OCI-LY1 (cell line): ENCODE results near the gene CHCHD6.

ENCODE experiments used
- EZH2 ChIP-seq: fragments of 200-600 bp; sonication (generic), shearing (Covaris generic); IDR thresholded peaks from 2 replicates; pipeline ENCODE4 v1.8.0; 2017; ENCODE audit warnings: borderline replicate concordance, mixed run types, mild to moderate bottlenecking, antibody characterized with exemption, low read length, moderate library complexity, mixed read lengths
- TF ChIP-seq, protein P1 (sequence below): fragments of 200-600 bp; sonication (generic), shearing (Covaris generic); IDR thresholded peaks from 2 replicates; pipeline ENCODE4 v1.5.1; 2017; ENCODE audit warnings: mild to moderate bottlenecking, antibody characterized with exemption, low read length, moderate library complexity, mixed read lengths

DNA sequence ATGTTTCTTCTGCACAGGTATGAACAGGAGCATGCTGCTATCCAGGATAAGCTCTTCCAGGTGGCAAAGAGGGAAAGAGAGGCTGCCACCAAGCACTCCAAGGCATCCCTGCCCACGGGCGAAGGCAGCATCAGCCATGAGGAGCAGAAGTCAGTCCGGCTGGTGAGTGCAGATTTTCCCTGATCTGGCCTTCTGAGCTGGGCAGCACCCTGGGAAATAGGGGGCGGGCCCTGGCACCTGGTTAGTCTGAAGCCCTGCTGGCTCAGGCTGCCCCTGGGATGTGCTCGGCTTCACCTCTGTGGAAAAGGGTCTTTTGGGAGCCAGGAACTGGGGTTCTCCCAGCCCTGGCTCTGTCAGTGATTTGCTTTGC lies 29.0 kb downstream of the CHCHD6 start:
- TF ChIP-seq, protein P1, sequence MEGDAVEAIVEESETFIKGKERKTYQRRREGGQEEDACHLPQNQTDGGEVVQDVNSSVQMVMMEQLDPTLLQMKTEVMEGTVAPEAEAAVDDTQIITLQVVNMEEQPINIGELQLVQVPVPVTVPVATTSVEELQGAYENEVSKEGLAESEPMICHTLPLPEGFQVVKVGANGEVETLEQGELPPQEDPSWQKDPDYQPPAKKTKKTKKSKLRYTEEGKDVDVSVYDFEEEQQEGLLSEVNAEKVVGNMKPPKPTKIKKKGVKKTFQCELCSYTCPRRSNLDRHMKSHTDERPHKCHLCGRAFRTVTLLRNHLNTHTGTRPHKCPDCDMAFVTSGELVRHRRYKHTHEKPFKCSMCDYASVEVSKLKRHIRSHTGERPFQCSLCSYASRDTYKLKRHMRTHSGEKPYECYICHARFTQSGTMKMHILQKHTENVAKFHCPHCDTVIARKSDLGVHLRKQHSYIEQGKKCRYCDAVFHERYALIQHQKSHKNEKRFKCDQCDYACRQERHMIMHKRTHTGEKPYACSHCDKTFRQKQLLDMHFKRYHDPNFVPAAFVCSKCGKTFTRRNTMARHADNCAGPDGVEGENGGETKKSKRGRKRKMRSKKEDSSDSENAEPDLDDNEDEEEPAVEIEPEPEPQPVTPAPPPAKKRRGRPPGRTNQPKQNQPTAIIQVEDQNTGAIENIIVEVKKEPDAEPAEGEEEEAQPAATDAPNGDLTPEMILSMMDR, result no peak
- TF ChIP-seq EZH2, result no peak
